Measurements from ENCODE around the gene PTCD3.

DNA sequence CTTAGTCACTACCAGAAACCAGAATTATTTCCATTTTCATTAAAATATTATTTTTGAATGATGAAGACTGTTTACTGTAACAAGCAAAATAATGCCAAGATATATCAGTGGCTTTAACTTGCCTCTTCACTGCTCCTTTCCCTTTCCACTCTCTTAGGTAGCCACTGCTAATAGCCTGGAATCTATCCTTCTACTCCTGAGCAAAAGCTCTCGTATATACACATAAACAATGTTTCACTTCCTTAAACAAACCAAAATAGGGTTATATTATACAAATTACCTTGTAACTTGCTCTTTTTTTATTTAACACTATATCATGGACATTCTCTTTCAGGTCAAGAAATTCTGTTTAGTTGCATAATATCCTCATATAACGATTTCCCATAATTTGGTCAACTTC lies 68.4 kb downstream of the PTCD3 start:
- TF ChIP-seq POLR2A (IDR thresholded peaks at IDR 0.05): no peak
- TF ChIP-seq, protein P1, sequence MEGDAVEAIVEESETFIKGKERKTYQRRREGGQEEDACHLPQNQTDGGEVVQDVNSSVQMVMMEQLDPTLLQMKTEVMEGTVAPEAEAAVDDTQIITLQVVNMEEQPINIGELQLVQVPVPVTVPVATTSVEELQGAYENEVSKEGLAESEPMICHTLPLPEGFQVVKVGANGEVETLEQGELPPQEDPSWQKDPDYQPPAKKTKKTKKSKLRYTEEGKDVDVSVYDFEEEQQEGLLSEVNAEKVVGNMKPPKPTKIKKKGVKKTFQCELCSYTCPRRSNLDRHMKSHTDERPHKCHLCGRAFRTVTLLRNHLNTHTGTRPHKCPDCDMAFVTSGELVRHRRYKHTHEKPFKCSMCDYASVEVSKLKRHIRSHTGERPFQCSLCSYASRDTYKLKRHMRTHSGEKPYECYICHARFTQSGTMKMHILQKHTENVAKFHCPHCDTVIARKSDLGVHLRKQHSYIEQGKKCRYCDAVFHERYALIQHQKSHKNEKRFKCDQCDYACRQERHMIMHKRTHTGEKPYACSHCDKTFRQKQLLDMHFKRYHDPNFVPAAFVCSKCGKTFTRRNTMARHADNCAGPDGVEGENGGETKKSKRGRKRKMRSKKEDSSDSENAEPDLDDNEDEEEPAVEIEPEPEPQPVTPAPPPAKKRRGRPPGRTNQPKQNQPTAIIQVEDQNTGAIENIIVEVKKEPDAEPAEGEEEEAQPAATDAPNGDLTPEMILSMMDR (IDR thresholded peaks at IDR 0.05): no peak

Measured in Peyer's patch (tissue), 4 donors.